GM12878 (cell line): ENCODE measurements around the gene SPATA24. TPM values are rescaled to one million over a fixed set of nuclear protein-coding genes. Genes with fewer than 3 reads are reported as not detected.

Source experiments
- ATF7 ChIP-seq: fragments of 450-650 bp; IDR thresholded peaks from 2 replicates; pipeline ENCODE4 v1.6.1; 2016; ENCODE audit warnings: low read depth, mild to moderate bottlenecking
- BCL11A ChIP-seq: IDR thresholded peaks from 2 replicates; pipeline ENCODE4 v1.6.1; 2011; ENCODE audit warnings: low read depth, low read length
- CREB1 ChIP-seq: IDR thresholded peaks from 2 replicates; pipeline ENCODE4 v1.6.1; 2012; ENCODE audit warnings: low read depth, mild to moderate bottlenecking, inconsistent platforms
- FOXM1 ChIP-seq: IDR thresholded peaks from 2 replicates; pipeline ENCODE4 v1.6.1; 2012; ENCODE audit warnings: low read depth, mild to moderate bottlenecking, inconsistent platforms, low read length, moderate library complexity
- KDM1A ChIP-seq: fragments of 200-600 bp; sonication (generic); IDR thresholded peaks from 2 replicates; pipeline ENCODE4 v1.6.1; 2016; ENCODE audit warnings: borderline replicate concordance
- MTA3 ChIP-seq: IDR thresholded peaks from 2 replicates; pipeline ENCODE4 v1.6.1; 2012; ENCODE audit warnings: low read length, inconsistent platforms, borderline replicate concordance
- MXI1 ChIP-seq: fragments of 150-350 bp; IDR thresholded peaks from 2 replicates; pipeline ENCODE4 v1.6.1; 2011; ENCODE audit warnings: low read depth, mild to moderate bottlenecking, inconsistent platforms, low read length, improper control_type of control experiment
- NFYA ChIP-seq: IDR thresholded peaks from 2 replicates; pipeline ENCODE4 v1.6.1; 2011; ENCODE audit warnings: low read depth, mild to moderate bottlenecking, low read length, improper control_type of control experiment, borderline replicate concordance
- NFYB ChIP-seq: IDR thresholded peaks from 2 replicates; pipeline ENCODE4 v1.6.1; 2011; ENCODE audit warnings: low read depth, mild to moderate bottlenecking, low read length, improper control_type of control experiment, moderate library complexity; ENCODE audit not compliant: insufficient read depth
- NR2C1 ChIP-seq: fragments of 450-650 bp; IDR thresholded peaks from 2 replicates; pipeline ENCODE4 v1.6.1; 2017; ENCODE audit warnings: antibody characterized with exemption, mild to moderate bottlenecking, moderate library complexity
- PAX8 ChIP-seq: fragments of 450-650 bp; IDR thresholded peaks from 2 replicates; pipeline ENCODE4 v1.6.1; 2017; ENCODE audit warnings: mild to moderate bottlenecking, moderate library complexity
- POLR2AphosphoS2 ChIP-seq: IDR thresholded peaks from 2 replicates; pipeline ENCODE4 v1.6.1; 2011; ENCODE audit warnings: low read depth, mild to moderate bottlenecking, low read length, improper control_type of control experiment, moderate library complexity
- RB1 ChIP-seq: fragments of 450-650 bp; formaldehyde crosslinking; IDR thresholded peaks from 2 replicates; pipeline ENCODE4 v1.6.1; 2017; ENCODE audit warnings: mild to moderate bottlenecking, borderline replicate concordance
- SIN3A ChIP-seq: IDR thresholded peaks from 2 replicates; pipeline ENCODE4 v1.6.1; 2012; ENCODE audit warnings: low read depth, low read length, improper control_type of control experiment
- SMARCA5 ChIP-seq: fragments of 450-650 bp; IDR thresholded peaks from 2 replicates; pipeline ENCODE4 v1.6.1; 2017; ENCODE audit warnings: mild to moderate bottlenecking
- SPI1 ChIP-seq: IDR thresholded peaks from 2 replicates; pipeline ENCODE4 v1.6.1; 2011; ENCODE audit warnings: low read depth, mild to moderate bottlenecking, low read length, moderate library complexity, borderline replicate concordance; ENCODE audit not compliant: insufficient read depth
- SREBF1 ChIP-seq: IDR thresholded peaks from 2 replicates; pipeline ENCODE4 v1.6.1; 2012; ENCODE audit warnings: mild to moderate bottlenecking, low read length
- SRF ChIP-seq, 2 experiments: IDR thresholded peaks; 2 replicates each; pipeline ENCODE4 v1.6.1; 2011; ENCODE audit warnings: low read depth in 2 of 2, low read length in 2 of 2, mild to moderate bottlenecking in 1 of 2, moderate library complexity in 1 of 2
- TARDBP ChIP-seq: IDR thresholded peaks from 2 replicates; pipeline ENCODE4 v1.6.1; 2016; ENCODE audit warnings: borderline replicate concordance
- TBL1XR1 ChIP-seq: IDR thresholded peaks from 2 replicates; pipeline ENCODE4 v1.6.1; 2012; ENCODE audit warnings: low read depth, low read length, improper control_type of control experiment
- TCF3 ChIP-seq: IDR thresholded peaks from 2 replicates; pipeline ENCODE4 v1.6.1; 2012; ENCODE audit warnings: low read depth, mild to moderate bottlenecking, low read length, borderline replicate concordance; ENCODE audit not compliant: insufficient read depth
- ZBTB4 ChIP-seq: fragments of 450-650 bp; formaldehyde crosslinking; IDR thresholded peaks from 2 replicates; pipeline ENCODE4 v1.4.0; 2022; ENCODE audit warnings: mild to moderate bottlenecking, moderate library complexity
- ZNF622 ChIP-seq: fragments of 450-650 bp; IDR thresholded peaks from 2 replicates; pipeline ENCODE4 v1.6.1; 2017; ENCODE audit warnings: mild to moderate bottlenecking, inconsistent platforms
- polyA plus RNA-seq, 11 experiments: library from polyadenylated mRNA; depleted of rRNA in 4 of 11; unstranded in 6 of 11; stranded (reverse) in 5 of 11; fragments of >200 nt; fragmentation: Nextera tagmentation in 4 of 11; fragmentation: Illumina TruSeq in 1 of 11; extraction: Ambion mirVana in 4 of 11; extraction: Trizol in 1 of 11; gene quantifications; 1 replicate in 1 of 11; 2 replicates in 10 of 11; pipeline versions ENCODE4 v1.2.1 to v1.2.3, GENCODE V29; 2011 to 2016; ENCODE audit warnings: inconsistent platforms in 2 of 11, missing spikeins in 2 of 11, low read depth in 1 of 11
- total RNA-seq, 4 experiments: library from RNA; depleted of rRNA in 3 of 4; stranded (reverse); fragments of >200 nt in 3 of 4; fragmentation: Illumina TruSeq in 1 of 4; extraction: Trizol in 1 of 4; gene quantifications; 2 replicates each; pipeline versions ENCODE4 v1.2.1 to v1.2.3, GENCODE V29; 2013 to 2021
- TF ChIP-seq, protein P1 (sequence below): fragments of 450-650 bp; IDR thresholded peaks from 2 replicates; pipeline ENCODE4 v1.6.1; 2017; ENCODE audit warnings: low read depth, mild to moderate bottlenecking, moderate library complexity
- TF ChIP-seq, protein P2 (sequence below): IDR thresholded peaks from 2 replicates; pipeline ENCODE4 v1.6.1; 2011; ENCODE audit warnings: borderline replicate concordance, low read depth, mild to moderate bottlenecking, moderate library complexity, low read length; ENCODE audit not compliant: insufficient read depth, poor library complexity, severe bottlenecking

The SPATA24 gene
- total and polyA plus RNA-seq, 10 of the 15 experiments (the other 5 are each of a cell fraction or from before 2014, with no cell fraction given): 4.1 to 9.8 (median 7.3) TPM

DNA sequence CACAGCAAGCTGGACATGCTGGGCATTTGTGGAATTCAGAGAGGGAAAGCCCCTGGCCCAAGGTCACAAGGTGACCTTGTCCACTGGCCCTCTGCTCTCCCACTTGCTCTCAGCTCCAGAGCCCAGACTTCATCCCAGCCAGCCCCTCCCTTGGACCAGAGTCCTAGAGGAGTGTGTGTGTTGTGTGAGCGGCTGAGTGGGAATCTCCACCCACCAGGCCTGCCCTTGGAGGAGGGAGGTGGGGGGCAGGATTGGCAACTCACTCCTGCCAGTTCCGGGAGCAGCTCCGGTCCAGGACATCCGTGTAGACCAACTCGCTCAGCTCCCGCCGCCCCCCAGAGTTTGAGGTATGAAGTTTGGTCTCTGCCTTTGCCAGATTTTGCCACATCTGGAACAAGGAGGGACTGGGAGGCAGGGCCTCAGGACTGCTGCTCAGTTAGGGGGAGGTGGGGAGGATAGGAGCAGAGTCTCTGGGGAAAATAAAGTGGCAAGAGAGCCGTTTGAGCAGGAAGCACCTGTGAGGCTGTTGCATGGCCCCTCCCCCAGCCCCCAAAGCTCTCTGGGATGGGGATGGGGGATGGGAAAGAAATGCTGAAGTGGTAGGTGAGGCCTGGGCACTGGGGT lies 15.6 kb downstream of the SPATA24 start (continued):
- TF ChIP-seq SRF (IDR thresholded peaks at IDR 0.05; ENCODE audit: low read depth in 2 of 2, low read length in 2 of 2) (no peak), POLR2AphosphoS2 (no peak), MXI1 (no peak), PAX8 (no peak), NFYA (no peak), SPI1 (no peak), SMARCA5 (no peak), ZBTB4 (CRISPR knock-in tag) (no peak), NFYB (no peak), CREB1 (no peak), TBL1XR1 (no peak), SREBF1 (no peak), SIN3A (no peak), TCF3 (peak; percentile 98; the same call in 1 of the 2 replicates), RB1 (peak; percentile 48; the same call in 1 of the 2 replicates), MTA3 (no peak), FOXM1 (no peak), NR2C1 (no peak), ATF7 (no peak), KDM1A (no peak), ZNF622 (no peak), BCL11A (no peak), TARDBP (no peak)
- TF ChIP-seq, protein P1, sequence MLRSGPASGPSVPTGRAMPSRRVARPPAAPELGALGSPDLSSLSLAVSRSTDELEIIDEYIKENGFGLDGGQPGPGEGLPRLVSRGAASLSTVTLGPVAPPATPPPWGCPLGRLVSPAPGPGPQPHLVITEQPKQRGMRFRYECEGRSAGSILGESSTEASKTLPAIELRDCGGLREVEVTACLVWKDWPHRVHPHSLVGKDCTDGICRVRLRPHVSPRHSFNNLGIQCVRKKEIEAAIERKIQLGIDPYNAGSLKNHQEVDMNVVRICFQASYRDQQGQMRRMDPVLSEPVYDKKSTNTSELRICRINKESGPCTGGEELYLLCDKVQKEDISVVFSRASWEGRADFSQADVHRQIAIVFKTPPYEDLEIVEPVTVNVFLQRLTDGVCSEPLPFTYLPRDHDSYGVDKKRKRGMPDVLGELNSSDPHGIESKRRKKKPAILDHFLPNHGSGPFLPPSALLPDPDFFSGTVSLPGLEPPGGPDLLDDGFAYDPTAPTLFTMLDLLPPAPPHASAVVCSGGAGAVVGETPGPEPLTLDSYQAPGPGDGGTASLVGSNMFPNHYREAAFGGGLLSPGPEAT: peak; percentile 56; the same call in 1 of the 2 replicates
- TF ChIP-seq, protein P2, sequence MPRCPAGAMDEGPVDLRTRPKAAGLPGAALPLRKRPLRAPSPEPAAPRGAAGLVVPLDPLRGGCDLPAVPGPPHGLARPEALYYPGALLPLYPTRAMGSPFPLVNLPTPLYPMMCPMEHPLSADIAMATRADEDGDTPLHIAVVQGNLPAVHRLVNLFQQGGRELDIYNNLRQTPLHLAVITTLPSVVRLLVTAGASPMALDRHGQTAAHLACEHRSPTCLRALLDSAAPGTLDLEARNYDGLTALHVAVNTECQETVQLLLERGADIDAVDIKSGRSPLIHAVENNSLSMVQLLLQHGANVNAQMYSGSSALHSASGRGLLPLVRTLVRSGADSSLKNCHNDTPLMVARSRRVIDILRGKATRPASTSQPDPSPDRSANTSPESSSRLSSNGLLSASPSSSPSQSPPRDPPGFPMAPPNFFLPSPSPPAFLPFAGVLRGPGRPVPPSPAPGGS: no peak
